ENCODE measurements around the gene SMYD5. TPM values are rescaled to one million over a fixed set of nuclear protein-coding genes. Genes with fewer than 3 reads are reported as not detected.

Gene SMYD5
- total and polyA plus RNA-seq, 10 donors = 12.3 to 27.1 (median 17.8) TPM

DNA sequence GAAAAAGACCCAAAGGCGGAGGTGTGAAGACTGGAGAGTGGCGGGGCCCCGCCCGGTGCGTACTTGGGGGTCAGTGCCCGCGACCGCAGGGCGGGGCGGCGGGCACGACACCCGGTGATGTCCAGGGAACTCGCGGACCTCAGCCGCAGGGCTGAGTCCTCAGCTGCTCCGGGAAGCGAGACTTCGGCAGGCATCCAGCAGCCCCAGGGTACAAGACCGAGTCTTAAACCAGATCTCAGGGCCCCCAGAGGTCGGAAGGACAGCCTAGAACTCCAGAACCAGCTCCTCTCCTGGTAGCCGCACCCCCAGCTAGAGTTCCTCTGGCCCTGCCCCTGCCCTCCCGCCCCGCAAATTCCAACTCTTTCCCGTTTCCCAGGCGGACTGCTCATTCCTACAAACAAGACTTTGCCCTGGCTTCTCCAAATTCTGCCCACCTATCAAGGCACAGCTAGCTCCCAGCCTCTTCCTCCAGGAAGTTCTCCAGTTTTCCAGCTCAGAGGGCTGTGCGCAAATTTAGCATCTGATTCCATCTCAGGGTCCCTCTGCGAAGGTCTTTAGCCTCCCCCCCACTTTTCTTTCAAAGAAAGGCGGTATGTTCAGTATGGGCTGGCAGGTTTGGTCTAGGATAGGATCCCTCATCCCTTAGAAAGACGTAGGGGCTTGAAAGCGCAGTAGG lies 37.7 kb upstream of the SMYD5 start:
- 4 to 10% (median 5%) methylated on average over 17 to 31 of the region's 31 CpGs for WGBS, 5 donors
- DNase-seq = no peak
- Histone ChIP-seq H3K27ac (peak overlapping the region in 5 of 8 donors; percentile 27 to 64 (median 41)), H3K4me1 (peaks cover 18 to 33% (median 29%) of the 10 kb centered on the region in 6 donors), H3K36me3 (no peaks in the 10 kb centered on the region), H3K4me3 (peak overlapping the region; percentile 42 to 70 (median 56)), H3K27me3 (replicated peaks in 1 of 7) (peaks cover 0 to 79% (median 24%) of the 10 kb centered on the region in 7 donors), H3K9me3 (no peaks in the 10 kb centered on the region)
- intact Hi-C loops (cut with DNase I; ENCODE audit: low total_unique reads) = loop anchor here (5.0 kb wide), 1 partner anchor 184 kb away; no protein-coding TSS in a partner anchor
- TF ChIP-seq POLR2A (IDR thresholded peaks at IDR 0.05) (no peak), CTCF (IDR thresholded peaks at IDR 0.05 in 8 of 11, conservative IDR thresholded peaks at IDR 0.05 in 3 of 11) (no peak), POLR2AphosphoS5 (IDR thresholded peaks at IDR 0.05) (no peak)

DNA sequence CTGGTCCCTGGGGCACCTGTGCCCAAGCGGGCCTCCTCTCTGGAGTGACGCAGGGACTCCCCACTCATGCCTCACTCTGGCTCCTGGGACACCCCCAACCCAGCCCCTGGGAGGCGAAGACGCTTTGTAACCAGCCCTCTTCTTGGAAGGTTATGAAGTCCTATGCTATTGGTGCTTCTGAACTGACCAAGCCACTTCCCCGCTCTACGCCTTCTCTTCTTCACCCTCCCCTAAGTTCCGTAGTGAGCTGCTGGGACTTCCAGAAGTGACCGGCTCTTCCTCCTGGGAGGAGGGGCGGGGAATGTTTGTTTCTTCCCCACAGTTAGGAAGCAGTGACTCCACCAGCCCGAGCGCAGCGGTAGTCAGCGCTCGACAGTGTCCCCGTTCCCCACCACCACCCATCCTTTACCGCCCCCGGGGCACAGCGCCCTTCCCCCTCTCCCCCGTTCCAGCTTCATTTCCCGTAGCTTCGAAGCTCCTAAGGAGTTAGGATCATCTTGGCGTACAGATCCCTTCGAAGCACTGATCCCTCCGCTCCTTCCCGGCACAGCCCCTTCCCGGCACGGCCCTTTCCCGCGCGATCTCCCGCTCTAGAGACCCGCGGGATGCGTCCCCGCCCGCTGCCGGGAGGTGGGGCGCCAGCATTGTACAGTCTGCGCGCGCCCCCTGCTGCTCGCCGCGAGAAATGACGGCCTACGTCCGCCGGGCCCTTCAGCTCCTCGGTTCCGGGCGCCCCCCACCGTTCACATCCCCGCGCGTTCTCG lies 37.0 kb upstream of the SMYD5 start:
- TF ChIP-seq CTCF (IDR thresholded peaks at IDR 0.05 in 8 of 11, conservative IDR thresholded peaks at IDR 0.05 in 3 of 11) (peak; percentile 91 to 99 (median 98)), POLR2AphosphoS5 (IDR thresholded peaks at IDR 0.05) (peak; percentile 29 to 77 (median 68)), POLR2A (IDR thresholded peaks at IDR 0.05) (no peak)
- Histone ChIP-seq H3K36me3 (no peaks in the 10 kb centered on the region), H3K4me3 (peak overlapping the region; percentile 42 to 70 (median 56)), H3K27ac (peak overlapping the region in 6 of 8 donors; percentile 27 to 64 (median 35)), H3K4me1 (peaks cover 18 to 33% (median 29%) of the 10 kb centered on the region in 6 donors), H3K27me3 (replicated peaks in 1 of 7) (peaks cover 0 to 79% (median 24%) of the 10 kb centered on the region in 7 donors), H3K9me3 (no peaks in the 10 kb centered on the region)
- DNase-seq = peak; percentile 97
- intact Hi-C loops (cut with DNase I; ENCODE audit: low total_unique reads) = loop anchor here (5.0 kb wide), 1 partner anchor 185 kb away; no protein-coding TSS in a partner anchor
- 0 to 1% (median 1%) methylated on average over 46 to 56 of the region's 56 CpGs for WGBS, 5 donors

DNA sequence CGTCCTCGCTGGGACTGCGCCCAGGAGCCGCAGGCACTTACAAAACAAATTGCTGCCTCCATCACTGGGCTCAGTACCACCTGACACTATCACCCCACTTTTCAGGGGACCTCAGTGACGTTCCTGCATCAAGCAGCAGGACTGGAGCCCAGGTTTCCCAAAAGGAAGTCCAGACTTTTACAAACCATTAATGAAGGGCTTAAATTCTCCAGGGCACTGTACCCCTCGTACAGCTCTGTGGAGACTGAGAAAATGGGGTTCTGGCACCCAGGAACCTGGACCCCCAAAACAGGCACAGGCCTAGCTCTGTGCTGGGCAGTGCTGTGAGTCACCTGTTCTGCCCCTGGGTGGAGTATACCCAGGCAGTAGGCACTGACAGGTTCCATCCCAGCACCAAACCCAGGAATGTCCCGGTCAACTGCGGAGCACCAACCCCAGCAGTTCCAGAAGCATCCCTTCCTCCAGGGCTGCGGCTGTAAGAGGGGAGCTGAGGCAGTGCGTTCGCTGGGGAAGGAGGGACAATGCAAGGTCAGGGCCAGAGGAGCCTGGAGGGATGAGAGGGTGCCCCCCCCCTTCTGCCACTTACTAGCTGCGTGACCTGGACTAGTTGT lies 36.3 kb upstream of the SMYD5 start:
- peaks cover 0 to 75% (median 24%) of the 10 kb centered on the region in 7 donors for H3K27me3 ChIP-seq (replicated peaks in 1 of 7)
- DNase-seq = no peak
- TF ChIP-seq CTCF (IDR thresholded peaks at IDR 0.05 in 8 of 11, conservative IDR thresholded peaks at IDR 0.05 in 3 of 11) = peak in 5 of 11 experiments; percentile 29 to 57 (median 45)
- no peak for TF ChIP-seq POLR2A (IDR thresholded peaks at IDR 0.05)
- no peaks in the 10 kb centered on the region for H3K36me3 ChIP-seq
- no peak overlapping the region for H3K27ac ChIP-seq
- H3K4me1 ChIP-seq = peaks cover 18 to 33% (median 29%) of the 10 kb centered on the region in 6 donors
- peak overlapping the region in 7 of 8 donors; percentile 42 to 70 (median 56) for H3K4me3 ChIP-seq
- 16 to 22% (median 20%) methylated on average over 10 to 12 of the region's 12 CpGs for WGBS, 5 donors
- H3K9me3 ChIP-seq = no peaks in the 10 kb centered on the region
- intact Hi-C loops (cut with DNase I; ENCODE audit: low total_unique reads) = loop anchor here (5.0 kb wide), 1 partner anchor 185 kb away; no protein-coding TSS in a partner anchor
